Esophagus squamous epithelium (tissue), 4 donors: ENCODE measurements around the gene AK9.

ENCODE experiments used
- CTCF ChIP-seq, 6 experiments: fragments of 450-650 bp in 4 of 6; fragments of 200-600 bp in 2 of 6; sonication (generic) in 2 of 6; IDR thresholded peaks; one replicate each; pipeline ENCODE4 v1.5.1; 2016 to 2019; ENCODE audit warnings: antibody characterized with exemption in 6 of 6, mild to moderate bottlenecking in 4 of 6, moderate library complexity in 4 of 6
- POLR2A ChIP-seq, 4 donors: fragments of 450-650 bp; IDR thresholded peaks; one replicate each; pipeline ENCODE4 v1.6.1; 2017; ENCODE audit warnings: antibody characterized with exemption in 4 of 4, mild to moderate bottlenecking in 4 of 4, moderate library complexity in 3 of 4

DNA sequence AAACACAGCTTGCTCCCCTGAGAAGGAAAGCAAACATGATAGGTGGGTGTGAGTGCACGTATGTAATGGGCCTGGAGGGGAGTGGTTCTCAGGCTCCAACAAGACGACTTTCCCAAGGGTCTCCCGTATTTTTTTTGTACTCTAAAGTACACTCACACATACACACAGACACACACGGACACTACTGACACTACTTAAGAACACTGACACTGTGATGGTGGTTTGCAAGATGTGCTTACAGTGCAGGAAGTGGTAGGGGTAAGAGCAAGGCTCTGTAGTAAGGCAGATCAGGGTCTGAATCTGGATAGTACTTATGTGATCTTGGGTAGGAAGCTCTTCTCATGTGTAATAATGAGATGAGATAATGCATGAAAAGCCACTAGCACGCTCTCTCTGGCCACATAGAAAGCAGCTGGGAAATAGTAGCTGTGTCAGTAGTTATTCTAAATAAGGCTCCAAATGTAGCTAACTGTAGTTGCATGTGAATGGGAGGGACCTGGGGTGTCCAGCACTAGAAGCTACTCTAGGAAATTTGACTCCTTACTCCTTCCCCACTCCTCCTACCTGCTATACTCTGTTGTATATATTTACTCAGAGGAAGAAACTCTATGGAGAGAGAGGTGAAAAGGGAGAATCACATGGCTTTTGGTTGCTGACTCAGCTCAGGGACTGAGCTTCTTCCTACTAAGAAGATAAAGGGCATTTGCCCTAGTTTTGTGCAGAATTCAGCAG lies 199.6 kb downstream of the AK9 start:
- TF ChIP-seq CTCF (IDR thresholded peaks at IDR 0.05) = no peak
- no peak for TF ChIP-seq POLR2A (IDR thresholded peaks at IDR 0.05)
